Psoas muscle (tissue), 8 donors: Measurements from ENCODE around the gene FUBP1. TPM values are rescaled to one million over a fixed set of nuclear protein-coding genes. Genes with fewer than 3 reads are reported as not detected.

ENCODE experiments used
- ATAC-seq, 4 donors: fragments of 200-7000 bp; cut with Tn5 transposase; one replicate each; pipeline ENCODE4 v1.9.1; 2020; ENCODE audit warnings: moderate library complexity in 3 of 4, mild to moderate bottlenecking in 2 of 4
- DNase-seq, 2 donors: peaks; one replicate each; pipeline ENCODE4 v3.0.0-alpha.2; 2020
- H3K27ac ChIP-seq: fragments of 200-600 bp; one replicate; pipeline ENCODE4 v1.8.0; 2022
- H3K27me3 ChIP-seq, 3 donors: fragments of 200-600 bp in 1 of 3; one replicate each; pipeline versions ENCODE4 v1.6.1 to v1.8.0; 2013 to 2022; ENCODE audit warnings: low read length in 2 of 3, mild to moderate bottlenecking in 2 of 3, moderate library complexity in 1 of 3; ENCODE audit not compliant: insufficient read depth in 3 of 3
- H3K36me3 ChIP-seq, 2 donors: fragments of 200-600 bp in 1 of 2; one replicate each; pipeline versions ENCODE4 v1.6.1 to v1.8.0; 2013 to 2022; ENCODE audit warnings: low read depth in 1 of 2, mild to moderate bottlenecking in 1 of 2, moderate library complexity in 1 of 2; ENCODE audit not compliant: insufficient read depth in 1 of 2
- H3K4me1 ChIP-seq: fragments of 200-600 bp; one replicate; pipeline ENCODE4 v1.8.0; 2022
- H3K4me3 ChIP-seq: fragments of 200-600 bp; one replicate; pipeline ENCODE4 v1.8.0; 2022; ENCODE audit warnings: mild to moderate bottlenecking
- H3K9me3 ChIP-seq: fragments of 200-600 bp; one replicate; pipeline ENCODE4 v1.8.0; 2022
- CTCF ChIP-seq: fragments of 200-600 bp; IDR thresholded peaks from one replicate; pipeline ENCODE4 v1.8.0; 2022; ENCODE audit warnings: antibody characterized with exemption
- WGBS, 3 donors: extraction: QIAGEN DNeasy Blood & Tissue Kit; methylation state at CpG; one replicate each; pipeline versions ENCODE4 v1.1.6 to v1.1.7; 2013; 5-methylcytosine and 5-hydroxymethylcytosine counted together
- intact Hi-C, 2 donors: fragments of 100-400 bp; cut with DNase I; formaldehyde crosslinking; loops; one replicate each; pipeline versions ENCODE4 v1.11.0 to v1.14.2; 2022
- polyA plus RNA-seq, 3 donors: library from polyadenylated mRNA; stranded (reverse); fragments of 200-250 nt; gene quantifications; one replicate each; pipeline ENCODE4 v1.2.3, GENCODE V29; 2013
- total RNA-seq, 4 donors: library from RNA; stranded (reverse); fragmentation: NEBNext Ultra II Directional in 2 of 4; extraction: Animal tissue kit (Norgen Biotek cat#: 25700) in 2 of 4; gene quantifications; one replicate each; pipeline versions ENCODE4 v1.2.1 to v1.2.4, GENCODE V29; 2021 to 2023
- donor health status: healthy with polysubstance abuse.
- donor health status: DM: no; HTN: no; CAD: no; lungs with moderate emphysema.
- donor health status: Bipolar disorder and iron deficiency.
- donor health status: healthy.
- donor health status: DM: yes; HTN: yes; CAD: no.
- donor health status: DM: no; HTN: no; CAD: no.
- donor health status: DM: no; HTN: no; CAD: no.
- donor health status: DM: yes; HTN: yes; CAD: no.

FUBP1 gene
- total and polyA plus RNA-seq, 7 donors: 24.1 to 72.1 (median 50.9) TPM

GRCh38 chr1:78005755-78006154 lies 26.9 kb upstream of the FUBP1 start:
- no peaks in the 10 kb centered on the region for H3K9me3 ChIP-seq
- intact Hi-C loops: loop anchor here (5.0 to 10.0 kb wide), 3 partner anchors 57 to 109 kb away; no protein-coding TSS in a partner anchor
- no peak for TF ChIP-seq CTCF
- WGBS, 3 donors: 0 to 6% (median 0%) methylated on average over 1 of the region's 1 CpG
- H3K36me3 ChIP-seq: no peaks in the 10 kb centered on the region
- ATAC-seq (peak in 2 of 4 donors; percentile 26 to 54), DNase-seq (no peak)
- peaks cover 40% of the 10 kb centered on the region for H3K4me1 ChIP-seq
- H3K4me3 ChIP-seq: peak overlapping the region; percentile 69
- H3K27ac ChIP-seq: peak overlapping the region; percentile 95
- H3K27me3 ChIP-seq: no peaks in the 10 kb centered on the region

GRCh38 chr1:78005448-78005722 lies 26.5 kb upstream of the FUBP1 start:
- 0 to 2% (median 0%) methylated on average over 1 of the region's 1 CpG for WGBS, 3 donors
- peaks cover 36% of the 10 kb centered on the region for H3K4me1 ChIP-seq
- H3K4me3 ChIP-seq: peak overlapping the region; percentile 69
- no peak for DNase-seq
- TF ChIP-seq CTCF: no peak
- intact Hi-C loops: loop anchor here (5.0 to 10.0 kb wide), 3 partner anchors 57 to 109 kb away; no protein-coding TSS in a partner anchor
- H3K36me3 ChIP-seq: no peaks in the 10 kb centered on the region
- H3K27ac ChIP-seq: peak overlapping the region; percentile 95
- ATAC-seq: peak in 1 of 4 donors; percentile 0
- no peaks in the 10 kb centered on the region for H3K27me3 ChIP-seq
- H3K9me3 ChIP-seq: no peaks in the 10 kb centered on the region

- ATAC-seq: peak; percentile 96 to 99 (median 98)
- 0 to 1% (median 1%) methylated on average over 12 of the region's 12 CpGs for WGBS, 3 donors
- Histone ChIP-seq H3K9me3 (no peaks in the 10 kb centered on the region), H3K4me3 (peak within 1 kb of the TSS; percentile 69), H3K27ac (peak within 1 kb of the TSS; percentile 95), H3K4me1 (peaks cover 31% of the 10 kb centered on the region), H3K36me3 (no peaks in the 10 kb centered on the region), H3K27me3 (no peaks in the 10 kb centered on the region)
- no peak for TF ChIP-seq CTCF
- intact Hi-C loops: loop anchor here (1.0 to 10.0 kb wide), 4 partner anchors 26 to 110 kb away; partner anchors contain the start of gene FUBP1 (in 1 of the 2)
- DNase-seq: no peak
Observed at GRCh38 chr1:78004719-78005447, 26.0 kb upstream of the FUBP1 start, which contains the start of gene DNAJB4. Gene DNAJB4, plus strand, starts transcription at chr1:78004939. Its CDS starts 172 bp downstream, at chr1:78005111.

GRCh38 chr1:78003882-78004718 lies 25.2 kb upstream of the FUBP1 start:
- WGBS, 3 donors: 2 to 3% (median 2%) methylated on average over 8 of the region's 8 CpGs
- Histone ChIP-seq H3K27ac (peak overlapping the region; percentile 95), H3K9me3 (no peaks in the 10 kb centered on the region), H3K4me3 (peak overlapping the region; percentile 69), H3K36me3 (no peaks in the 10 kb centered on the region), H3K27me3 (no peaks in the 10 kb centered on the region), H3K4me1 (peaks cover 23% of the 10 kb centered on the region)
- DNase-seq (peak; percentile 42 to 71), ATAC-seq (peak; percentile 82 to 88 (median 86))
- intact Hi-C loops: loop anchor here in 1 of 2 donors (1.0 to 10.0 kb wide), 2 partner anchors 25 to 111 kb away; partner anchors contain the start of gene FUBP1
- no peak for TF ChIP-seq CTCF
